ENCODE measurements around the gene GDI2. TPM values are rescaled to one million over a fixed set of nuclear protein-coding genes. Genes with fewer than 3 reads are reported as not detected.

Gene GDI2
- total RNA-seq, 1 donor from 2014 or later, result 287 TPM

GRCh38 chr10:5751601-5752253 is 61.5 kb downstream of the GDI2 start:
- no peak overlapping the region for H3K4me3 Mint-ChIP-seq (ENCODE audit: low read depth)
- peaks cover 11% of the 10 kb centered on the region for H3K4me1 Mint-ChIP-seq (ENCODE audit: low read depth)
- no peaks in the 10 kb centered on the region for H3K9me3 Mint-ChIP-seq (ENCODE audit: low read depth)
- TF ChIP-seq CTCF (IDR thresholded peaks at IDR 0.05; ENCODE audit: unreplicated experiment), result no peak
- DNase-seq (ENCODE audit: low spot score, unreplicated experiment), result no peak
- H3K27ac Mint-ChIP-seq, result peak overlapping the region; percentile 66
- H3K27me3 Mint-ChIP-seq, result no peaks in the 10 kb centered on the region
- H3K36me3 Mint-ChIP-seq (ENCODE audit: insufficient read depth), result peaks cover 12% of the 10 kb centered on the region

- H3K4me1 Mint-ChIP-seq (ENCODE audit: low read depth), result peaks cover 11% of the 10 kb centered on the region
- no peak for TF ChIP-seq CTCF (IDR thresholded peaks at IDR 0.05; ENCODE audit: unreplicated experiment)
- H3K4me3 Mint-ChIP-seq (ENCODE audit: low read depth), result no peak overlapping the region
- no peak for DNase-seq (ENCODE audit: low spot score, unreplicated experiment)
- no peaks in the 10 kb centered on the region for H3K9me3 Mint-ChIP-seq (ENCODE audit: low read depth)
- H3K27me3 Mint-ChIP-seq, result no peaks in the 10 kb centered on the region
- H3K36me3 Mint-ChIP-seq (ENCODE audit: insufficient read depth), result peaks cover 18% of the 10 kb centered on the region
- no peak overlapping the region for H3K27ac Mint-ChIP-seq
Measured at GRCh38 chr10:5748394-5748803, 64.8 kb downstream of the GDI2 start.

- H3K27ac Mint-ChIP-seq, result no peak overlapping the region
Measured at GRCh38 chr10:5746197-5746596, 67.0 kb downstream of the GDI2 start.

GRCh38 chr10:5744849-5745248 is 68.4 kb downstream of the GDI2 start:
- no peak overlapping the region for H3K4me3 Mint-ChIP-seq (ENCODE audit: low read depth)
- H3K9me3 Mint-ChIP-seq (ENCODE audit: low read depth), result no peaks in the 10 kb centered on the region
- peaks cover 3% of the 10 kb centered on the region for H3K4me1 Mint-ChIP-seq (ENCODE audit: low read depth)
- DNase-seq (ENCODE audit: low spot score, unreplicated experiment), result no peak
- TF ChIP-seq CTCF (IDR thresholded peaks at IDR 0.05; ENCODE audit: unreplicated experiment), result no peak
- H3K36me3 Mint-ChIP-seq (ENCODE audit: insufficient read depth), result peaks cover 19% of the 10 kb centered on the region
- H3K27me3 Mint-ChIP-seq, result no peaks in the 10 kb centered on the region
- H3K27ac Mint-ChIP-seq, result no peak overlapping the region

More at GRCh38 chr10:5746197-5746596, 67.0 kb downstream of the GDI2 start:
- no peaks in the 10 kb centered on the region for H3K9me3 Mint-ChIP-seq (ENCODE audit: low read depth)
- TF ChIP-seq CTCF (IDR thresholded peaks at IDR 0.05; ENCODE audit: unreplicated experiment), result no peak
- no peak overlapping the region for H3K4me3 Mint-ChIP-seq (ENCODE audit: low read depth)
- H3K4me1 Mint-ChIP-seq (ENCODE audit: low read depth), result peaks cover 3% of the 10 kb centered on the region
- H3K27me3 Mint-ChIP-seq, result no peaks in the 10 kb centered on the region
- H3K36me3 Mint-ChIP-seq (ENCODE audit: insufficient read depth), result peaks cover 23% of the 10 kb centered on the region
- DNase-seq (ENCODE audit: low spot score, unreplicated experiment), result no peak

- H3K27ac Mint-ChIP-seq, result no peak overlapping the region
Measured at GRCh38 chr10:5743736-5744135, 69.5 kb downstream of the GDI2 start.

More at GRCh38 chr10:5743736-5744135, 69.5 kb downstream of the GDI2 start:
- H3K36me3 Mint-ChIP-seq (ENCODE audit: insufficient read depth), result peaks cover 22% of the 10 kb centered on the region
- H3K27me3 Mint-ChIP-seq, result no peaks in the 10 kb centered on the region
- DNase-seq (ENCODE audit: low spot score, unreplicated experiment), result no peak
- no peaks in the 10 kb centered on the region for H3K9me3 Mint-ChIP-seq (ENCODE audit: low read depth)
- H3K4me3 Mint-ChIP-seq (ENCODE audit: low read depth), result no peak overlapping the region
- peaks cover 3% of the 10 kb centered on the region for H3K4me1 Mint-ChIP-seq (ENCODE audit: low read depth)
- TF ChIP-seq CTCF (IDR thresholded peaks at IDR 0.05; ENCODE audit: unreplicated experiment), result no peak

Measured in progenitor cell of endocrine pancreas (in vitro differentiated cells).